Measurements from ENCODE around the gene CADM1.

CADM1 gene

DNA sequence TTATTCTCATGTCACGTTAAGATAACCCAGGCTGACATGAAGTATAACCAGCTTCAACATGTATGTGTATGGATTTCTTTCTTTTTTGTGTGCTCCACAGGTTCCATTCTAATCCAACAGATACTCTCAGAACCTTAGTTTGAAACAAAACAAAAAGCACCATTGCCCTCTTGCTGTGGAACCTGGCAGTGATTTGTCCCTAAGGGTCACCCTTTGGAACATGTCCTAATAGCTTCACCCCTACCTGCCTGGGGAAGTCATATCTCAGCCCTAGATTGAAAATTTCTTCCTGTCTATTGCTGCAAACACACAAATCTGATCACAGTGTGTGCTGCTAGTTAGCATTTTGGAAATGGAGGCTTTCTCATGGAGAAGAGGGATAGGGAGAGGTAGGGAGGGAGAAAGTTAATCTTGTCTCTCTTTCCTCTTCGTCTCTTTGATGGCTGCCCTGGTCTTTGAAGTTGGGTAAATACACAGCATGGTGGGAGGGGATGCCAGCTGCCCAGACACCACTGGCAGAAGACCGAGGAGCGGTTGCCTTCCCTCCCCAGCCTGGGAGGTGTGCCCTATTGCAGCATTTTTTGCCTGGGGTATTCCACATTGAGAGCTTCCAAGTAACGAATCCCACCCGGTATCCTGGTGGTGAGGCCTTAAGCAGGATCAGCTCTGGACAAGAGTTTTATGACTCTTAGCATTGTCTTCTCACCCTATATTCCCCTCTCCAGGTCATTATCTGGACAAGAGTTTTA, 11.6 kb upstream of the CADM1 start:
- no peak for DNase-seq

DNA sequence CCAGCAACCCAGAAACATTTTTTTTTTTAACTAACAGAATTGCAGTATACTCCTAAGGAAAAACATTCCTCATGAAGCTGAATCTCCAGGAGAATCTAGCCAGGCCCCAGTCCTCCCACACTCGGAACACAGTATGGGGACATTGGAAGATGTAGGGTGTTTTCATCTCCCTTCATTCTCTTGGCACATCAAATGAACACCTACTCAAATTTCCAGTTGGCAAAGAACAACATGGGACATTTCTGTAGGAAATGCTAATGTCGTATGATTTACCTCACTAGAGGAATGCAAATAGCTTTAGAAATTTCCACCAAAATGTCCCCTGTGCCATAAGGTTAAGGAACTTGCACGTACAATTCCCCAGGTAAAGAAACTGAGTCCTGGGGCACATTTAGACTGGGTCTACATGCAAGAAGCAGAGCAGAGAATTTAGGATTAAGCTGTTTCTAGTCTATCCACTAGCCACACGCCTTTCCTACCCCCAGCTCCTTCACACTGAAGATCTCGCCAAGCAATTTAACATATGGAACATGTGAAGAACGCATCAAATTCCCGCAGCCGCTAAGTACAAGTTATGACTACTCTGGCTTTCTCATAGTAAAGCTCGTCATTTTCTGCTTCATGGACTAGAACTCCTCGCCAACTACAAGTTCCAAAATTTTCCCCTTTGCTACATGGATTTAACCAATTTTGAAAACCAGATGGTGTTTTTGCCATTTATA, 2.9 kb upstream of the CADM1 start:
- DNase-seq: no peak

DNA sequence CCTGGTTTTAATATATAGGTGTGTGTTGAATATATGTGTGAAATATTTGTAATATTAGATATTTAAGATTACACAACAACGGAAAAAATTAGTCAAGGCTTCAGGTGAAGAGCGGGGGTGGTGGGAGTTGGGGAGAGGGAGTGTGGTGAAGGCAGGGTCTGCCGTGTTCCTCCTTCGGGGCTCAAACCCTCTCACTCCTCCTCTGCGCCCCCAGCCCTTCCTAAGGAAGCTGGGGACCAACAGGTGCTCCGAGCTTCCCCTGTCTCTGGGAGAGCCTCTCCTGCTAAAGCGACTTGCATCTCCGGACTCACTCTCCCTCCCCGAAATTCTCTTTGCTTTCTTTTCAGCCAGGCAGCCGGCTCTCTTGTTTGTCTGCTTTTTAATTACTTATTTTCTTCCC, 960 bp upstream of the CADM1 start:
- peak; percentile 58 for DNase-seq

DNA sequence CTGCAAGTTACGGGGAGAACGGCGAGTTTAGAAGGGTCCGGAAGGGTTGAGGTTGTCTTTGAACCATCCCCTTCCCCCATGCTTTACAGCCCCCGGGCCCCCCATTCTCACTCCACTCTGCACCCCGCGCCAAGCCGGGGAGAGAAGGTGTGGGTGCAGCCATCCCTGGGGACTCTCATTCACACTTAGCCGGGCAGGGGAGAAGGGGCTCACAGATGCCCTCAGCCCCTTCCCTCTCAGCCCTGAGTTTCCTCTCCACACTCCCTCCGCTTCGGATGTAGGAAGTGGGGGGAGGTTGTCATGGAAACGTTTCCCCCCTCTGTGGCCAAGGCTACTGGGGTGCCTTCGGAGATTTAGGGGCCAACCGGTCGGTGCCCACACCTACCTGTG, 334 bp downstream of the CADM1 start:
- no peak for DNase-seq

DNA sequence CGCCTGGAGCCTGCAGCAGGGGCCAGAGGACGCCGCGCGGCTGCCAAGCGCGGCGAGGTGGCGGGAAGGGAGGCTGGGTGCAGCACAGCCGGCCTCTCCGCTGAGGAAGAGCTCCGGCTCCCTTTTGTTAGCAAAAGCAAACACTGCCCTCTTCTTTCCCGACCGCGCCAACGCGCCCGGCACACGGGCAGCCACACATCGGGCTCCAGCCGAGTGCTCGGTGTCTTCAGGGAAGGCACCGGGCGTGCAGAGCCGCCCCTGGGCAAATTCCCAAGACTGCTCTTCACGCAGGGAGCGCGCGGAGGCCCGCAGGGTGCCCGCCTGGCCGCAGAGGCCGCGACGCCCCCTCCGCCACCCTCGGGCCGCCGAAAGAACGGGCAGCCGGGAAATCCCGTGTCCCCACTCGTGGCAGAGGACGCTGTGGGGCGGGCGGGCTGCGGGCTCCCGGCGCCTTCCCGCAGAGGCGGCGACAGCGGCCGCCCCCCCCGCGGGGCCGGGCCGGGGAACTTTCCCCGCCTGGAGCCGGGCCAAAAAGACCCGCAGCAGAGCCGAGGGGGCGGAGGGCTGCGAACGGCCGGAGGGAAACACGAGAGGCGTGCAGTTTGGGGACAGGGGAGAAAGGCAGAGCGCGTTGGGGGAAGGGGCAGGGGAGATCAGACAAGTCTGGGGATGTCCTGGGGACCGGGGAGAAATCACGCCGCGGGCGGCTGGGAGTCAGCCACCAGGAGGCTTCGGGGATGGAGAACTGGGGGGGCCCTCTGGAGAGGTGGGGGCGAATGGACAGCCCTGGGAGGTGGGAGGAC, 931 bp downstream of the CADM1 start:
- peak; percentile 93 for DNase-seq

DNA sequence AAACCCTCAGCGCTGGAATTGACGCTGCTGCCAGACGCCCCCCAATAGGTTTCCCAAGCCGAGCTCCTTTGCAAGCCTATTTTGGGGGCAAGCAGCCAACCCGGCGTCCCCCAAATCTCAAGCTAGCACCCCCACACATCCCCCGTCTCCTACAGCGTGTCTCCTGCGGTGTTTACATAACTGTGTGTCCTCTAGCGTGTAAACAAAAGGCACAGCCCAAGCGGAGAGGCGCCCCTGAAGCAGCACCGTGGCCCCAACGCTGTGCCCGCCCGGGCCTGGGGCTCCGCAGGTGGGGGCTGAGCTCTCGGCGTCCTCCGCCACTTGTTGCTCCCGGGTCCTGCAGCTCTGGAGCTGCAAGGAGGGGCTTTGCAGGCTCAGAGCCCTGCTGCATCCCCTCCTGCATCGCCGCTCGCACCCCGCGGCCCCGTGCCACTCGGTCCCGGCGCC, 1.6 kb downstream of the CADM1 start:
- DNase-seq: peak; percentile 72

DNA sequence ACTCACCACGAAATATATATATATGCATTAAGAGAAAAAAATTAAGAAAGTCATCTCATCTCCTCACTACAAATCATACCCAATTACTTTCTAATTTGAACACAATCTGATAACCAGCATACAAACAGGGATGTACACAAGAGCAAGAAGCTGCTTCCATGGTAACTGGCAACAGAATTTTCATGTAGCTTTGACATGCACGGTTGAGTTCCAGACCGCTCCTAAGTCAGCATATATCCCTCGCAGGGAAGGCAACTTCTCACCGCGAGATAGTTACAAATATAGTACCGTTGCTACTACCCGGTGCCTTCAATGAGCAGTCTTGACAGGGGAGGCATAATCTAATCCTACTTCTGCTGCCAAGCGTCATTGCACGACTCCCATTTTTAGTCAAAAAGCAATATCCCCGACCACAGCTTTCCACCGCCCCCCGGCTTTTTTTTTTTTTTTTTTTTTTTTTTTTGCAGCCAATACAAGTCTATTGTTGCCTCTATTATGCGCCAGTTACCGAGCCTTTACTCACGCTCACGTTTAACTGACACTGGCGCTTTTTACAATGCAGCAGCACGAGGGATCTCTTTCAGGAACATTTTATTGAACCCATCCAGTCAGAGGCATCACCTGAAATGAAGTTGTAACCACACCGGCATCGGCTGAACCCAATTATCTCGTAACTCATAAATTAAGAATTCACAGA, 2.2 kb downstream of the CADM1 start:
- DNase-seq: peak; percentile 99

DNA sequence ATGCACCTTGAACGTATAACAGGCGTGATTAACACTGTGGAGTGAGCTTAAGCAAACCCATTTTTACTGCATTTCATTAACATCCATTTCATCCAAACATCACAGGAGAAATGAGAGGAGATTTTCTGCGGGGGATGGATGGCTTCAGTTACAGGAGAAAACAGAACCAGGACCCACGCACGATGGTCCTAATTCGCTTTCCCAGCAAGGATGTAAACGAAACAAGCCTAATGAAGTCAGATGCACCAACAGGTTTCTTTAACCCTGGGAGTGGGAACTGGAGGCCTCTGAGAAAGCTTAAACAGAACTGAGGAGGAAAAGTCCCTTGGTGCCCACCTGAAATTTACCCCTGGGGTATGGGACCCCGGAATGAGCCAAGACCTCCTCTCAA, 2.7 kb downstream of the CADM1 start:
- DNase-seq: no peak

DNA sequence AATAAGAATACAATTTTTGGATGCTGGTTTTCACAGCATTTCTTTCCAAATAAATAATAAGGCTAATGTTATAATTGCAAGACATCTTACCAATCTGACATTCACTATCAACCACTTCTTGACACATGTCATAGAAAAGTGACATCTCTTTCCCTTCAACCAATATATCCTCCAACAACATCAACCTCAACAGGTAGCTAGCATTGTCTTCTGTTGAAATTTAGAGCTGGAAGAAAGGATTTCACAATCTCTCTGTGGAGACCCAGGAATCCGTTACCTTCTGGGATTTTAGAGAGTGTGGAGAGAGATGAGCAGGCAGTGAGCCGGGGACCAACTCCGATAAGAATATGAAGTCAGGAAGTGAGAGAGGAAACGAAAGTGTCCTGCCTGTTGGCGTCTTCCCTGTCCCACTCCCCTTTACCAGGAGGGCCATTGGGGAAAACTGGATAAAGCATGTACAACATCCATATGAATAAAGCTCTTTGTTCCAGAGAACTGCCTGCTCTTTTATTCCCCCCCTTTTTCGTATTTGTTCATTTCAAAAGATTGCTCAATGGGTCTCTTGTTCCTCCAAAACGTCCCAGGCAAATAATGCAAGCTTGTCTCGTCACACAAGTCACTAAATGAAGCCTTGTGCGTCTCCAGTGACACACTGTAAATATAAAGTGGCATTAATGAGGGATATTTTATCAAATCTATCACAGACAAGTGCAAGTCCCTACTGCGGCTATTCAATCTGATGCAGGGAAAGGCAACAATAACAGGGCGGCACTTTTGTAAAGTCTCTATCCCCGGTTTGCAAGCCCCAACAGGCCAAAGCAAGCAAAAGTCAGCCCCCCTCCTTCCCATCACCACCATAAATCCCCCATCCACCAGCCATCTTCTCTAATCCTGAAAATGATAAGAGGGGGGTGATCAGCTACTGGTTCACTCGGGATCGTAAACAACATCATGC, 3.4 kb downstream of the CADM1 start:
- DNase-seq: peak; percentile 99

DNA sequence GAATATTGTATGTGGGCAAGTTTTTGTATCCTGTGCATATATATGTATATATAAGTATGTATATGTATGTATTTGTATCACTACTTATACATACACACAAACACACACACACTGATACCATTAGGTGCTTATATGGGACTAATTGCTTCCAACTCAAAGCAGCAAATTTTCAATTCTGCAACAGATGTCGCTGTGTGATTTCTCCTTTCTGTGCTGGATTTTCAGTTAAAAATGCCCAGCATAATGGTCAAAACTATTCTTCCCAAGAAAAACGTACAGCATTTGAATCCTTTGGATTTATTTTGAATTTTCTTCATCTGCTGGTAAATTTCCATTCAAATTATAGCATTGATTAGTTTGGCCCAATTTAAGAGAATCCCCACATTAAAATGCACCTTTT, 4.3 kb downstream of the CADM1 start:
- DNase-seq: no peak

DNA sequence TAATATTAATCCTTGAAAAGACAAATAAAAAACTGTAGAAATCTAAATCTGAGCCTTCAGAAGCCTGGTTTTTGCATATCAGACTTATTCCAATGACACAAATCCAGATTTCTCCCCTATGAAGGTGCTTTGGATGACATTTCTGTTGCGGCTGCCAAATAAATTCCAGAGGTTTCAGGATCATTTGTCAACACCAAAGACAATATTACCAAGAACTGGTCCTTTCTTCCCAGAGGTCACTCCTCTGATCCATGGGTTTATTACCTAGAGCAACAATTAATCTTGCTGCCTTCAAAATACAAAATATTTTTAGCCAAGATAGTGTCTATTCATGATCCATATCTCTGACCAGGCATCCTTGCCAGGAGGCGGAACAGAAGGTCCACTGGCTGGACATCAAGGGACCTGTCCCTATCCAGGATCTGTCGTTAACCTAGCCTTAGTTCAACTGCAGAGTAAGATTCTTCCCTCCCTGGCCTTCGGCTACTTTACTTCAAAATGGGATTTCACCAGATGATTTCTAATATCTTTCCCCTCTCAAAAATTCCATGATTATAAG, 4.9 kb downstream of the CADM1 start:
- no peak for DNase-seq

DNA sequence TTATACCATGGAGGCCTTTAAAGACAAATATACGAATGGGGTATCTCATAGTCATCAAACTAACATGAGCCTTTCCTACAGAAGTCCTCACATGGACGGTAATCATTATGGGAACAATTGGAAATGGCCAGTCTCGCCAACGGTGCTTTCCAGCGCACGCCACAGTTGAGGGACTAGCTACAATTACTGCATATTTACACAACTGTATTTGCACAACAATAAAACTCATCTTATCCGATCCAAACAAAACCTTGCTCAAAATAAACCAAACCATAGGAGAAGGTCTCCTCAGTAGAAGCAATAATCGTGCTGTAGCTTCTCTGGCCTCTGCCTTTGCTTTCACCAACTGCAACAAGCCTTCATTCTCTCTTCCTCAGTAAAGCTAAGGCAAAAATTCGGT, 5.9 kb downstream of the CADM1 start:
- peak; percentile 99 for DNase-seq

DNA sequence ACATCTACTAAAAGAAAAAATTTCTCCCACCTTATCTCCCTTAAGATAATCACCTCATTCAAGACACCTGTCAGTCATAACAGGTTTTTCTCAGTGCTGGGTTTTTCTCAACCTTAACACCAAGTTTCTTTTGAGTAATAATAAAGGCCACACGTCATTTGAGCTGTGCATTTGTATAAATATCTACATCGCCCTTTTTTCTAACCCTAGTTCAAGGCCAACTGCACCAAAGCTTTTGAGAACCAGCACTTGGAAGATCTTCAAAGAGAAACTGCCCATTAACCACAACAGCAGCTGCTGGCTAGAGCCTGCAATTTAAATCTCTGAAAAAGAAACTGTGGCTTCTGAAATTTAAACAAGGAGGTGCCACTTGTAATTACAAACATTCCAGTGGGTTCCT, 6.9 kb downstream of the CADM1 start:
- peak; percentile 28 for DNase-seq

DNA sequence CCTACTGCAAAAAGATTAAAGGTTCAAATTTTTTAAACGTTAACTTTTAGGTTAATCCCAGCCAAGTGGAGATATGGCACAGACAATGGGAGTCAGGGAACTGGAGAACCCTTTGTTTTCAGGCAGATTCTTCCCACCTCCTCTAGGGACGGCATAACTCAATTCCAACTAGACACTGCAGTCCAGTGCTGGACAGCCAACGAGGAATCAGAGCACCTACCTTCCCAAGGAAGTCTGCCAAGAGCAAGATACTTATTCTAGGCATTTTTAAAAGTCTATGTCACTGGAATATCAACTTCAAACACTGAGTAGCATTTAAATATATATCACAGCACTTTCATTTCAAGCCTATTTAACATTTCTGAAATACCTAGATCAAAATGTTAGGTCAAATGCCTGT, 7.3 kb downstream of the CADM1 start:
- no peak for DNase-seq

DNA sequence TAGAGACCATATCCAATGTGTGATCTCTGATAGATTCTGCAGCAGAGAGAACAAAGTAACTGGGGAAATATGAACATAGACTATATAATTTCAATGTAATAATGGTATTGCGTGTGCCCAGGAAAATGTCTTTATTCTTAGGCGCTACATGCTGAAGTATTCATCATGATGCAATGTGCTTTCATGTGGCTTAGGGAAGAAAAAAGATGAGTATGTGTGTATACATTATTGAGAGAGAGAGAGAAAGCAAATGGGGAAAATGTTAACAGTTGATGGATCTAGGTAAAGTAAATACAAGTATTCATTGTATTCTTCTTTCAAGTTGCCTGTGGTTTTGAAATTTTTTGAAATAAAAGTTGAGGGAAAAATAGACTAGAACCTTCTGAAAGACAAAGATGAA, 10.3 kb downstream of the CADM1 start:
- DNase-seq: no peak

DNA sequence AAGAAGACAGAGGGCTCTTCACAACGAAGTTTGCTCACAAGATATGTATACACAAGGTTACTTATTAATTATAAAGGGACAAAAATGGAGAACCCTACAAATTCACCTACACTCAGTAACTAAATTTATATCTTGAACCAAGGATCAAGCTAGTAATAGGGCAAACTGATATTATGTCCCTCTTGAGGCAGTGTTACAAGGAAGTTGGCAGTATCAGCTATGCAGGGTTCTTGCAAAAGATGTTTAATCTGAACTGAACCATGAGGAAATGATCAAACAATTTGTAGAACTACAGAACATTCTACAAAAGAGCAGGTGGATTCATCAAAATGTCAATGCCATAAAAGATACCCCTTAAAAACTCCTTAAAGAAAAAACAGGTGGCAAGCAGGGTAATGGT, 10.7 kb downstream of the CADM1 start:
- DNase-seq: no peak

DNA sequence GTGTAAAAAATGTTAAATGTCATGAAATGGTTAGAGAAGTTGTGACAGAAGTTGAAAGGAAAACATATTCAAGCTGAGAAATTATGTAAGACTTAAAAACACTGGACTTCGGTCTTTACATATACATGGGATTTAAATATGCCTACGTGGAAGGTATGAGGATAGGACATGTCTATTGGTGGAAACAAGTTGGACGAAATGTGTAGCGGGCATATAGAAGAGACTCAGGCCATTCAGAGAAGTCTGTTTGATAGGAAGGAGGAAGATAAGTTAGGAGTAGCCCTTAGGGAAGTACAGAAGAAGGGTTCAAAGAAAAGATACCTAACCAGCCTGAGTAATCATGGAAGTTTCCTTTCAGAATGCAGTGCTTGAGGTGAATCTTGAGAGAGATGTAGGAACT, 14.7 kb downstream of the CADM1 start:
- DNase-seq: no peak

DNA sequence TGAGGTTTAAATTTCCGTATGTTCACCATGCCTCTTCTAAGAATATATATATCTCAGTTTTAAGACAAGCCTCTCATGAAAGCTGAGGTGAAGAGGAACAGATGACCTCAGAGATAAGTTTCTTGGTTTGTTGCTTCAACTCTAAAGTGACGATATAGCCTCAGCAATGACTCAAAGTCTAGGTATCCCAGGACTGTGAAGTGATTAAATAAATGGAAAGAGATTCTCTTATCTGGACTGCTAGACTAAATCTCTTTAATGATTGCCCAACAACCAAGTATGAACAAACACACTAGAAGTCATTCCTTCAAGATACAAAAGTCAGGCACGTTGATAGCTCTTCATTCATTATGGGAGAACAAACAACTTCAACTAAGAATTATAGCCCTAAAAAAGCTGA, 15.3 kb downstream of the CADM1 start:
- DNase-seq: no peak

DNA sequence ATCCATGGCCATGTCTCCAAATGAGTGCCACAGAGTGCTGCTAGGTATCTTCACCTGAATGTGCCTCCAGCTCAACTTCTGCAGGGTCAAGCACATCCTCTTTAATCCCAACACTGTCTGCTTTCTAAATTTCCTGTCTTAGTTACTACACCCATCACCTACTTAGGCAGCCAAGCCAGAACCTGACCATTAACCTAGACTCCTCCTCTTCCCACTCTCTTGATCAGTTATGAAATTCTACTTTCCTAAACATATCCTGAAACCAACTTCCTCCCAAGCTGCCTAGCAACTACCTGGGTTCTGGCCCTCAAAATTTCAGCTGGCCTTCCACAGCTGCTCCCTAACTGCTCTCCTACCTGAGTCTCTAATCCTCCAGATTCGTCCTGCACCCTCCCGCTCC, 22.7 kb downstream of the CADM1 start:
- no peak for DNase-seq

DNA sequence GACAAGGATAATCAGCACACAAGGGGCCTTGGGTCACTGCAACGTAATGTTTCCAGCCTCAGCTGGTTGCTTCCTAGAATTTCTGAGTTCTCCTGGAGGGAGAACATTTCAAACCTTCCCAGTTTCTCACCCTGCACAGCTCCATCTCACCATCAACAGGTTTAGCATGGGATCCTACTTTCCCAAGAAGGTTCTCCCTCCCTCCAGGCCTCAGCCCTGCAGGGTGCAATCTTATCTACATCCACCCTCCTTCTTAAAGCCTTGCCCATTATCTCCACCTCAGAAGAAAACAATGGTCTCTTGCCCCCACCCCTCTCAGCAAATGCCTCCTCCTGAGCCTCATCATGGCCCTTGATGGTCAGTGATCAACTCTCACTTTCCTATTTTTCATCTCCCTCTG, 23.6 kb downstream of the CADM1 start:
- DNase-seq: no peak

DNA sequence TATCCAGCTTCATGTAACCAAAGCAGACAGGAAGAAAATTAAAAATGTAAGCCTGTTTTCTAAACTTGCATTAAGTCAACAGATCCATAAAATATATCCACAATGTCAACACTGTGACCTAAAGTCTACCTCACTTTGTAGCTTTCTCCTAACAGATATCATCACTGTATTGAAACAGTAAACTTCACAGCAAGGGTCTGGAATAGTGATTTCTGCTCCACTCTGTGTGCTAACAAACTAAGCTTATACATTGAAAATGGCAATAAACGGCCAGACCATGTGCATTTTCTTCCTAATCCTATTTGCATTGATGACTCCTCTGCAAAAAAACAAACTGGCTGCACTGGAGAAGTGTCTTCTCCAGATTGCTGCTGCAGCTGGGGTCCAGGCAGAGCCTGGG, 26.8 kb downstream of the CADM1 start:
- peak; percentile 85 for DNase-seq

Data from NCI-H526 treated with DMSO at 0.1 percent for 48 hours (cell line).